ENCODE measurements around the gene LRRC37A.
"Not testable (repeated sequence)": the region's sequence is repeated elsewhere in the genome, so short reads cannot be mapped to it uniquely, and the experiment has no call there.

Gene LRRC37A

DNA sequence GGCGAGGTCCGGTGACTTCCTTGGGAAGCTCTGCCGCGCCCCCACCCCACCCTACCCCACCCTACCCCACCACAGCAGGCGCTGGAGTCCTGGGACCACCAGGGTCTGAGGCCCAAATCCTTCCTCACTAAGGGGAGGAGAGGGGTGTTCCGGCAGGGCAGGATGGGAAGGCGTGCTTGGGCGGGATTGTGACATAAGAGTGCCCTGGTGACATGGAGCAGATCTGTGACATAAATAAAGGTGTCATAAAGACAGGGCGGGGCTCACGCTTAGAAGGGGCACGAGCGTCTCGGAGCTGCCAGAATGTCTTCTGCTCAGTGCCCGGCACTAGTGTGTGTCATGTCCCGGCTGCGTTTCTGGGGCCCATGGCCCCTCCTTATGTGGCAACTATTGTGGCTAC is at the start of gene LRRC37A:
TSS of gene LRRC37A (plus strand) at position 301 of the 400 bp plus-strand sequence. CDS start at position 304, 3 bp downstream.
- DNase-seq = not testable (repeated sequence)

- not testable (repeated sequence) for DNase-seq
These were observed 45.8 kb upstream of the LRRC37A start for GRCh38 chr17:46249153-46249552.

DNA sequence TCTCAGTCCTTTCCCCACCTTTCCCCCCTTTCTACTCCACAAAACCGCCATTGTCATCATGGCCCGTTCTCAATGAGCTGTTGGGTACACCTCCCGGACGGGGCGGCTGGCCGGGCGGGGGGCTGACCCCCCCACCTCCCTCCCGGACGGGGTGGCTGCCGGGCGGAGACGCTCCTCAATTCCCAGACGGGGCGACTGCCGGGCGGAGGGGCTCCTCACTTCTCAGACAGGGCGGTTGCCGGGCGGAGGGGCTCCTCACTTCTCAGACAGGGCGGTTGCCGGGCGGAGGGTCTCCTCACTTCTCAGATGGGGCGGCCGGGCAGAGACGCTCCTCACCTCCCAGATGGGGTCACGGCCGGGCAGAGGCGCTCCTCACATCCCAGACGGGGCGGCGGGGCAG is 42.1 kb upstream of the LRRC37A start:
- DNase-seq = not testable (repeated sequence)

GRCh38 chr17:46253722-46254121 is 41.2 kb upstream of the LRRC37A start:
- peak; percentile 66 for DNase-seq

DNA sequence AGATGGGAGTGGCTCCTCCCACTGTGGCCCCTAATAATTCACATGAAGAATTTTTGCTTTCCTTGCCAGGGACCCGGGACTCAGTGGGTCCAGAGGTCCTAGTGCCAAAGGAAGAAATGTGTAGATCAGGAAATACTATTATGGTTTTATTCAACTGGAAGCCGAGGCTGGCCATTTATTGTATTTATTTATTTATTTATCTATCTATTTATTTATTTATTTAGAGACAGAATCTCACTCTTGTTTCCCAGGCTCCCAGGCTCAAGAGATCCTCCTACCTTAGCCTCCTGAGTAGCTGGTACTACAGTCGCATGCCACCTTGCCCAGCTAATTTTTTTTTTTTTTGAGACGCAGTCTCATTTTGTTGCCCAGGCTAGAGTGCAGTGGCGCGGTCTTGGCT is 40.7 kb upstream of the LRRC37A start:
- DNase-seq = not testable (repeated sequence)

DNA sequence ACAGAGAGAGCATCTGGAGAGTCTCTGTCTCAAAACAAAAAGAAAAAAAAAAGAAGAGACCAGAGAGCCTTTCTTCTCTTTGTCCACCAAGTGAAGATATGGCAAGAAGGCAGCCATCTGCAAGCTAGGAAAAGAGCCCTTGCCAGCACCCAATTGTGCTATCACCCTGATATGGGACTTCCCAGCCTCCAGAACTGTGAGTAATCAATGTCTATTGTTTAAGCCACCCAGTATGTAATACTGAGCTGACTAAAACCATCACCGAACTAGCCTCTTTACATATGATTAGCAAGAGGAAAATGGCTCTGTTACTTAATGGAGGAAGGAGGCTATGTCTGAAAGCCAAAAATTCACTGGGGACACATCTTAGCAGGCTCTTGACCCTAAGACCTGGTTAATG is 38.6 kb upstream of the LRRC37A start:
- not testable (repeated sequence) for DNase-seq

DNA sequence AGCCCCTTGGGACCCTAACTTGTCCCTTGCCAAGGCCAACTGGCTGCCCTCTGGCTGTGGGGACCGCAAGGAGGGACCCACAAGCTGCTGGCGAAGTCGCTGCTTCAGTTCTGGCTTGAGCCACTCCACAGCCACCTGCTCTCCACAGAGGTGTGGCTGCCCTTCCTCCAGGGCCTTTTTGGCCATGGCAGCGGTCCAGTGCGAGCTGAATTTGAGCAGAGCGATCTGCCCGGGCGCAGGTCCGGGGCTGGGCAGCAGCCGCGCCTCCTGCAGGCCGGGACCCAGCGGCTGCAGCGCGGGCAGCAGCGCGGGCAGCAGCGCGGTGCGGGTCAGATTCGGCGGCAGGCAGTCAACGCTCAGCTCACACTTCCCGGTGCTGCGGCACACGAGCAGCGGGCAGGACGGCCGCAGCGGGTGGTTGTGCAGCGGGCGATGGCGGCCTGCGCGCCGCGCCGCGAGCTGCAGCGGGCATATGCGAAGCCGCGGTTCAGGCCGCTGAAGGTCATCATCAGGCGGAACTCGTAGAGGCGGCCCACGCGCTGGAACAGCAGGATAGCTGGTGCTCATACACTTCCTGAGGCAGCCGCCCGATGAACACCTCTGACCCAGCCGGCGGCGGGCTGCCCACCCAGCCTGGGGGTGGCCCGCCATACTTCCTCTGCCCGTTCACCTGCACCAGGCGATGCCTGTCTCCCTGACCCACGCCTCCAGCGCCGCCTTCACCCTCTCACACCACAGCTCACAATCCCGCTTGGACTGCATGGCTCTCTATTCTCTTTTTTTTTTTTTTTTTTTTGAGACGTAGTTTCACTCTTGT is 34.9 kb upstream of the LRRC37A start:
- DNase-seq = not testable (repeated sequence)

DNA sequence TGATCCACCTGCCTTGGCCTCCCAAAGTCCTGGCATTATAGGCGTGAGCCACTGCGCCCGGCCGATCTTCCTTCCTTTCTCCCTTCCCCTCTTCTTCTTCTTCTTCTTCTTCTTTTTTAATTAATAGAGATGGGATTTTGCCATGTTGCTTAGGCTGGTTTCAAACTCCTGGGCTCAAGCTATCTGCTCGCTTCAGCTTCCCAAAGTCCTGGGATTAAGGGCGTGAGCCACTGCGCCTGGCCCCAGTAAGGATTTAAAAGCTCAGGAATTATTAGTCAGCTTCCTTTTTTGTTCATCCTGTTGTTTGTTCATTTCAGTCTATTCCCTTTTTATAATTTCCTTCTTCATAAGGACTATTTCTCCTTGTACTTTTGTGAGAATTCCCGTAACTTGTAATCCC is 32.7 kb upstream of the LRRC37A start:
- no peak for DNase-seq

- no peak for DNase-seq
These were observed 30.3 kb upstream of the LRRC37A start for GRCh38 chr17:46264456-46265198.

GRCh38 chr17:46266063-46266655 is 28.8 kb upstream of the LRRC37A start:
- not testable (repeated sequence) for DNase-seq

DNA sequence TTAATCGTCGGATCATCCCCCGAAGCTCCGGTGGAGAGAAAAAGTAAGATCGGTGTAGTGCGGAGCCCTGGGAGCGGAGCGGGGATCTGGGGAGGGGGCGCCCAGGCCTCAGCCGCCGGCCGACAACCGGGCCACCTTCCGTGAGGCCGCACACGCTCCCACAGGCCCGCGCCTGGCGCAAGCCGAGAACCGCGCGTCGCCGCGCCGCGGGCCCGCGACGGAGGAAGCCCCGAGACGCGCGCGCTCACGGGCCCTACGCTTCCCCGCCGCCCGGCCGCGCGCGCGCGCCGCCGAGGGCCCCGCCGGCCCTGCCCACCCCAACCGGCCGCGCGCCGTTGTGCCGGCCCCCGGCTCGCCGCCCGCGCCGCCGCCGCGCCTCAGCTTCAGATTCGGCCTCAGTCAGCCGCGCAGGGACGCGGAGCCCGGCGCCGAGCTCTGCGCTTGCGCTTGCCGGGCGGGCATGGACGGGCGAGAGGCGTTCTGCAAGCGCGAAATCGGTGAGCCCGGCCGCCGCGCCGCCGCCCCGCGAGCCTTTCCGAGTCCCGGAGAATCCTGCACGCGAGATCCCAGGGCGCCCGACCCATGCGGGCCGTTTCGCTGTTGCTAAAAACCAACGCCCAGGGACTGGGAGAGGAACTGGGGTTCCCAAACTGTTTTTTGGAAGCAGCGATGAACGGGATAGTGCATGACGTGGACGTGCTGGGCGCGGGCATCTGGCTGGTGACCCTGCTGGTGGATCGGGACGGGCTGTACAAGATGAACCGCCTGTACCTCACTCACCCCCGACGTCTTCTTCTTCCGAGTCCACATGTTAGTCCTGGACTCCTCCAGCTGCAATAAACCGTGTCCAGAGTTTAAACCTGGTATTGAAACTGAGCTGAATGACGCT is 28.0 kb upstream of the LRRC37A start:
- peak; percentile 82 for DNase-seq

DNA sequence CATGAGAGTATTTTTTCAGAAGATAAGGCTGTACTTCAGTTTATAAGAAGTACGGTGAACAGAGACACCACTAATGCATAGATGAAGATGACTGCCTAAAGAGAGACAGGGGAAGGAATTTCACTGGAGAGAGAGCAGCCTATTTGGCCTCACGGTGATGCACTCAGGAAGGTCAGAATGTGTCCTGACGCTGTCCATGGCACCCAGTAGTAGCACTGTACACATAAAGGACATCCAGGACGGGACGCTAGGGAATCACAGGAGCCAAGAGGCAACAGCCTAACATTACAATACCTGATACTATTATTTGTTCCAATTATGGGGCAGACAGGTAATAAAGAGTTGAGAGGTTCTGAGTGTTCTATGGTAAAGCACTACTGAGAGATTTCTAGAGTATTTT is 24.9 kb upstream of the LRRC37A start:
- no peak for DNase-seq

DNA sequence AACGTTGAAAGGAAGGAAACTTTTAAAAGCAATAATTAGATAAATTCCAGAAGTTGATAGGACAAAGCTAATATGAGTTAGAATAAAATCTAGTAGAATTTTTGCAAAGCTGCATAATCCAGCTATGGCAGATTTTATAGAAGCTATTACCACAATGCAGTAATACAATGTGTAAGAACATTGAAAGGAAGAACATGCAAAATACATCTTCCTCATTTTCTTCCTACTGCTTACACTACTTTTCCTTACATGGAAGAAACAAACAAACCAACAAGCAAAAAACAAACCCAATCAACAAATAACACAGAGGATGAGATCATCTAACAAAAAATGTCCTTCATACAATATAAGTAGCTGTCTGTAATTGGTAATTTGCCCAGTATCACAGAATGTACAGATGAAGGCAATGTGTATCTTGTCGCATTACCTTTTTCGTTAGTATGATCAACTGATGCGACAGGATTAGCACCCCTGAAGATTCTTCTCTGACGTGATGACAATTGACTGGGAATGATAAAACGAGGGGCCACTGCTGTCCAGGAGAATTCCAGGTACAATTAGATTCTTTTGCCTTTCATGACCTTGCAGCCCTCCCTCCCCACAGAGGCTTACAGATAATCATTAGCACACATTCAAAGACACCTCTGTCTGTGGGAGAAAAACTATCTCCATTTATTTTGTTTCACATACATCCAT is 21.2 kb upstream of the LRRC37A start:
- DNase-seq = no peak

- no peak for DNase-seq
These were observed 20.7 kb upstream of the LRRC37A start for GRCh38 chr17:46274238-46274637.

DNA sequence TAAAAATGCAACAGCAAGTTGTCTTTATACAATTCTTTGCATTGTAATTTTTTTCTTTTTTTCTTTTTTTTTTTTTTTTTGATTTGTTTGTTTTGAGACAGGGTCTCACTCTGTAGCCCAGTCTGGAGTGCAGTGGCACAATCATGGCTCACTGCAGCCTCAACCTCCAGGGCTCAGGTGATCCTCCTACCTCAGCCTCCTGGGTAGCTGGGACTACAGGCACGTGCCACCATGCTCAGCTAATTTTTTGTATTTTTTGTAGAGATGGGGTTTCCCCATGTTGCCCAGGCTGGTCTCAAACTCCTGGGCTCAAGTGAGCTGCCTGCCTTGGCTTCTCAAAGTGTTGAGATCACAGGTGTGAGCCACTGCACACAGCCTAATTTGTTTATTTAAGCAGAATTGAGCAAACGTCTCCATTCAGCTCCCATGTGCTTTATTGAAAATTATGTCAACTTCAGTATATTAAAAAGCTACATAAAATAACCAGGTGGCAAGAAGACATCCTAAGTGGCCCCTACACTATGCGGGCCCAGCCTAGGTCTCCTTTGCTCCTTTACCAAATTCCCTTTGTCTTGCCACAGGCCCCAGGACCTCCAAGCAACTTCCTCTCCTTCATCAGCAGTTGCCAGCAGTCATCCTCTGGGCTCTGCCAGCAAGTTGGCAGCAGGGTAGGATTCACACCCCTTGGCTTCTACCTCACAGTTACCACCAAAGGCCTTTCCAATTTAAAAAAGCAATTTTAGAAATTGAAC is 18.0 kb upstream of the LRRC37A start:
- not testable (repeated sequence) for DNase-seq

GRCh38 chr17:46281336-46281735 is 13.6 kb upstream of the LRRC37A start:
- DNase-seq = not testable (repeated sequence)

DNA sequence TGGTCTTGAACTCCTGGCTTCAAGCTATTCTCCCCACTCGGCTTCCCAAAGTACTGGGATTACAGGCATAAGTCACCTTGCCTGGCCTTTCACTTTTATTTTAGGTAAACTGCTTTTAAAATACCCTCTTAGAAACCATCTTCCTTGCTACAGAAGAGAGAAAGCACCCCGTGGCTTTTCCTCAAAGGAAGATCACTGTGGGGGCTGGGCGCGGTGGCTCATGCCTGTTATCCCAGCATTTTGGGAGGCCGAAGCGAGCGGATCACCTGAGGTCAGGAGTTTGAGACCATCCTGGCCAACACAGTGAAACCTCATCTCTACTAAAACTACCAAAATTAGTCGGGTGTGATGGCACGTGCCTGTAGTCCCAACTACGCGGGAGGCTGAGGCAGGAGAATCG is 12.3 kb upstream of the LRRC37A start:
- not testable (repeated sequence) for DNase-seq

DNA sequence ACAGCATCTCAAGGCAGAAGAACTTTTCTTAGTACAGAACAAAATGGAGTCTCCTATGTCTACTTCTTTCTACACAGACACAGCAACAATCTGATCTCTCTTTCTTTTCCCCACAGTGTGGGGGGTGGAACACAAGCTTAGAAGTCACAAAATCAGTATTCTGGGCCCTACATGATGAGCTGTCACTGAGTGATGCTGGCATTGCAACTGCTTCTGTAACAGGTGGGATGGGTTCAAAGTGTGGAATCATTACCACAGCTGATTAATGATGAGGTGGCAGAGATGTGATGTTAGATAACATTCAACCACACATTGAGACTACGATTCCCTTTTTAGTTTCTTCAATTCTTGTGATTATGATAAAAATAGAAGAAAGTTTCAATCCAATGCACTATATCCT is 10.5 kb upstream of the LRRC37A start:
- not testable (repeated sequence) for DNase-seq

- DNase-seq = not testable (repeated sequence)
These were observed 9.4 kb upstream of the LRRC37A start for GRCh38 chr17:46285500-46285899.

GRCh38 chr17:46286764-46287221 is 8.1 kb upstream of the LRRC37A start:
- peak; percentile 98 for DNase-seq

- DNase-seq = not testable (repeated sequence)
These were observed 7.3 kb upstream of the LRRC37A start for GRCh38 chr17:46287587-46287986.
